ENCODE results near the gene NCDN. TPM values are rescaled to one million over a fixed set of nuclear protein-coding genes. Genes with fewer than 3 reads are reported as not detected.

Gene NCDN
- polyA plus RNA-seq, 1 donor (not counting 4 experiments of a cell fraction or from before 2014, with no cell fraction given), result 10.5 TPM

DNA sequence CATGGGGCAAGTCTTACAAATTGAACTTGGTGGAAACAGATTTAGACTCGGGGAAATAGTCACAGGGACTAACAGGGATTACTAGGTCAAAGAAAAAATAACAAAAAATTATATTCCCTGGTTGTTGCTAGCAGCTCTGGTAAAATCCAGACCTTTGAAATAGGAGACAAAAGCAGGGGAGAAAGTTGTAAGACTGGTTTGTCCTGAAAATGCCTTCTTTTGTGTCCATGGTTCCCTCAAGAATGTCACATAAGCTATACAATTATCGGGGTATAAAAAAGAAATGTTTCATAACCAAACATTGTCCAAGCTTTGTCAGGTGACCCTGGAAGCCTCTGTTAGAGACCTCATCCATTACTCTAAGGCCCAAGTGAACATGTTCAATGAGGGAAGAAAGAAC is 33.5 kb upstream of the NCDN start:
- no peak overlapping the region for H2AFZ ChIP-seq (ENCODE audit: control insufficient read depth, low read length)
- H3K36me3 ChIP-seq (ENCODE audit: control insufficient read depth in 2 of 2, extremely low read depth in 1 of 2, insufficient read depth in 2 of 2, low read length in 2 of 2), result no peaks in the 10 kb centered on the region
- H3K79me2 ChIP-seq (ENCODE audit: control insufficient read depth, insufficient read depth, low read length), result no peaks in the 10 kb centered on the region
- no peak overlapping the region for H3K27ac ChIP-seq (ENCODE audit: control insufficient read depth, insufficient read depth, low read length)
- FAIRE-seq (no peak), DNase-seq (ENCODE audit: low read depth, low spot score) (no peak)
- H3K4me1 ChIP-seq (ENCODE audit: control insufficient read depth, extremely low read depth, insufficient read depth, low read length), result peaks cover 2% of the 10 kb centered on the region
- no peaks in the 10 kb centered on the region for H3K9me1 ChIP-seq (ENCODE audit: control insufficient read depth, extremely low read depth, insufficient read depth, low read length)
- no peaks in the 10 kb centered on the region for H3K27me3 ChIP-seq (ENCODE audit: control insufficient read depth, extremely low read depth, insufficient read depth, low read length)
- no peak overlapping the region for H3K4me3 ChIP-seq (ENCODE audit: control insufficient read depth in 2 of 3, extremely low read depth in 1 of 3, insufficient read depth in 2 of 3, low read depth in 1 of 3, low read length in 3 of 3)
- dilution Hi-C loops (cut with MboI; ENCODE audit: extremely low pct_ligation_motif_present, low sequenced_read_pairs), result no loop called here
- TF ChIP-seq EZH2 (IDR thresholded peaks at IDR 0.05; ENCODE audit: low read length) (no peak), CTCF (optimal IDR thresholded peaks at IDR 0.05 in 1 of 3, IDR thresholded peaks at IDR 0.05 in 1 of 3, conservative IDR thresholded peaks at IDR 0.05 in 1 of 3; ENCODE audit: extremely low read depth in 1 of 3, insufficient read depth in 2 of 3, low read length in 3 of 3) (no peak)
- H4K20me1 ChIP-seq (ENCODE audit: control insufficient read depth, extremely low read depth, insufficient read depth, low read length), result no peaks in the 10 kb centered on the region
- no peak overlapping the region for H3K9ac ChIP-seq (ENCODE audit: control insufficient read depth, extremely low read depth, insufficient read depth, low read length)
- no peaks in the 10 kb centered on the region for H3K9me3 ChIP-seq (ENCODE audit: control insufficient read depth, low read depth, low read length)
- H3K4me2 ChIP-seq (ENCODE audit: control insufficient read depth, extremely low read depth, insufficient read depth, low read depth, low read length), result no peak overlapping the region

GRCh38 chr1:35530168-35530567 is 27.4 kb upstream of the NCDN start:
- no peaks in the 10 kb centered on the region for H3K79me2 ChIP-seq (ENCODE audit: control insufficient read depth, insufficient read depth, low read length)
- dilution Hi-C loops (cut with MboI; ENCODE audit: extremely low pct_ligation_motif_present, low sequenced_read_pairs), result no loop called here
- H3K4me1 ChIP-seq (ENCODE audit: control insufficient read depth, extremely low read depth, insufficient read depth, low read length), result no peaks in the 10 kb centered on the region
- H3K9ac ChIP-seq (ENCODE audit: control insufficient read depth, extremely low read depth, insufficient read depth, low read length), result no peak overlapping the region
- H3K4me2 ChIP-seq (ENCODE audit: control insufficient read depth, extremely low read depth, insufficient read depth, low read depth, low read length), result no peak overlapping the region
- FAIRE-seq (no peak), DNase-seq (ENCODE audit: low read depth, low spot score) (no peak)
- H2AFZ ChIP-seq (ENCODE audit: control insufficient read depth, low read length), result no peak overlapping the region
- no peaks in the 10 kb centered on the region for H3K9me3 ChIP-seq (ENCODE audit: control insufficient read depth, low read depth, low read length)
- H3K27me3 ChIP-seq (ENCODE audit: control insufficient read depth, extremely low read depth, insufficient read depth, low read length), result no peaks in the 10 kb centered on the region
- no peak overlapping the region for H3K27ac ChIP-seq (ENCODE audit: control insufficient read depth, insufficient read depth, low read length)
- H4K20me1 ChIP-seq (ENCODE audit: control insufficient read depth, extremely low read depth, insufficient read depth, low read length), result no peaks in the 10 kb centered on the region
- no peaks in the 10 kb centered on the region for H3K9me1 ChIP-seq (ENCODE audit: control insufficient read depth, extremely low read depth, insufficient read depth, low read length)
- no peak for TF ChIP-seq CTCF (optimal IDR thresholded peaks at IDR 0.05 in 1 of 3, IDR thresholded peaks at IDR 0.05 in 1 of 3, conservative IDR thresholded peaks at IDR 0.05 in 1 of 3; ENCODE audit: extremely low read depth in 1 of 3, insufficient read depth in 2 of 3, low read length in 3 of 3)
- TF ChIP-seq EZH2 (IDR thresholded peaks at IDR 0.05; ENCODE audit: low read length), result no peak
- peaks cover 0 to 3% of the 10 kb centered on the region in 2 experiments for H3K36me3 ChIP-seq (ENCODE audit: control insufficient read depth in 2 of 2, extremely low read depth in 1 of 2, insufficient read depth in 2 of 2, low read length in 2 of 2)
- H3K4me3 ChIP-seq (ENCODE audit: control insufficient read depth in 2 of 3, extremely low read depth in 1 of 3, insufficient read depth in 2 of 3, low read depth in 1 of 3, low read length in 3 of 3), result no peak overlapping the region

Measured in keratinocyte (primary cell).